Muscle layer of colon (tissue), 2 donors: ENCODE measurements around the gene TFB1M.
"Not testable (repeated sequence)": the region's sequence is repeated elsewhere in the genome, so short reads cannot be mapped to it uniquely, and the experiment has no call there.

ENCODE experiments used
- H3K27ac ChIP-seq: one replicate; pipeline ENCODE4 v1.7.0; 2013; ENCODE audit warnings: low read depth, mild to moderate bottlenecking, low read length, moderate library complexity
- H3K27me3 ChIP-seq, 2 donors: one replicate each; pipeline ENCODE4 v1.7.0; 2013; ENCODE audit warnings: low read length in 2 of 2, mild to moderate bottlenecking in 2 of 2; ENCODE audit not compliant: insufficient read depth in 2 of 2, control insufficient read depth in 1 of 2
- H3K36me3 ChIP-seq: one replicate; pipeline ENCODE4 v1.7.0; 2013; ENCODE audit warnings: mild to moderate bottlenecking, low read length; ENCODE audit not compliant: insufficient read depth
- H3K4me1 ChIP-seq: one replicate; pipeline ENCODE4 v1.7.0; 2013; ENCODE audit warnings: mild to moderate bottlenecking, low read length; ENCODE audit not compliant: insufficient read depth
- H3K4me3 ChIP-seq, 2 donors: one replicate each; pipeline ENCODE4 v1.7.0; 2013; ENCODE audit warnings: low read length in 2 of 2, low read depth in 1 of 2, mild to moderate bottlenecking in 1 of 2, moderate library complexity in 1 of 2
- H3K9ac ChIP-seq: one replicate; pipeline ENCODE4 v1.7.0; 2013; ENCODE audit warnings: low read length
- H3K9me3 ChIP-seq: one replicate; pipeline ENCODE4 v1.7.0; 2013; ENCODE audit warnings: mild to moderate bottlenecking, low read length
- donor health status: abdominal sarcoma.
- donor health status: Adenocarcinoma of cecum.

Gene TFB1M

DNA sequence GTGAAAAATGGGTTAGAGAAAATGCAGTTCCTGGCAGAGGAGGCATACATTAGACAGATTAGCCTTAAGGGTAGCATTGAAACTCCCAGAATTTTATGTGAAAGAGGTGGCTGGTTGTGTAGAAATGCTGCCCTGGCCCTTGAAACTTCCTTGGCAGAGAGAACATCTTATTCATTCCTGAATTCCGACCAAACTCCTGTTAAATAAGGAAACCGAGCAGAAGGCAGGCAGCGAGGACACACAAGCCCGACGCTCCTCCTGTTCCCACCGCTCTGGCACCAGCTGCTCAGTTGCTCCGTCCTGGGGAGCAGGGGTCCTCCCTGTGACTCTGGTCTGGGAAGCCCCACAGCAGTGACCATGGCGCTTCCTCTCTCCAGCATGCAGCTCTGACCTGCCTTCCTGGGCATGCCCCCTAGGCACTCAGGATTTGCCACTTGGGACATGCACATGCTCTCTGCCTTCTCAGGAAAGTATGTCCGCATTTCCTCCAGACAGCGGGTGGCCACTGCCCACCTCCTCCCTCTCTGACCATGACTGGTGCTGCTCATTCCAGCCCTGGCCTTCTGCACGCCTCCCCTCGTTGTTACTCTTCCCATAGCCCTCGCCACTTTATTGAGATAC is 85.6 kb downstream of the TFB1M start:
- Histone ChIP-seq H3K9ac (no peak overlapping the region), H3K4me3 (peak overlapping the region in 1 of 2 donors; percentile 6), H3K27me3 (no peaks in the 10 kb centered on the region), H3K4me1 (peaks cover 31% of the 10 kb centered on the region), H3K36me3 (no peaks in the 10 kb centered on the region), H3K27ac (peak overlapping the region; percentile 57), H3K9me3 (no peaks in the 10 kb centered on the region)

DNA sequence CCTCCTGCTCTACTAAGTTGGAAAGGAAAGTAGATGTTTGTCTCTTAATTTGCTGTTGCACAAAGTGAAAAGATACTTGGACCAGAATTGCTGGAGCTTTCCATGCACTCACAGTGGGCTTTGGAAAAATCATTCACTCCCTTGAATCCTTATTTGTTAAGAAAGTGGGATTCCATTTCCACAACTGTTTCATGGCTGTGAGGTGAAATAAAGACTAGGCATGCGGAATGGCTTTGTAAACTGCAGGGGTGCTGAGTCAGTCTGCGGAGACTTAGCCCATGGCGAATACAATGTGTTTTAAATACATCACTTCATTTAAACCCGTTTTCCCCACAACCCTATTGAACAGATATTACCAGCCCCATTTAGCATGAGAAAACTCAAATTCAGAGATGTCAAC is 87.2 kb downstream of the TFB1M start:
- Histone ChIP-seq H3K27ac (no peak overlapping the region), H3K4me1 (peaks cover 20% of the 10 kb centered on the region), H3K4me3 (no peak overlapping the region), H3K9me3 (no peaks in the 10 kb centered on the region), H3K27me3 (no peaks in the 10 kb centered on the region), H3K9ac (no peak overlapping the region), H3K36me3 (no peaks in the 10 kb centered on the region)

DNA sequence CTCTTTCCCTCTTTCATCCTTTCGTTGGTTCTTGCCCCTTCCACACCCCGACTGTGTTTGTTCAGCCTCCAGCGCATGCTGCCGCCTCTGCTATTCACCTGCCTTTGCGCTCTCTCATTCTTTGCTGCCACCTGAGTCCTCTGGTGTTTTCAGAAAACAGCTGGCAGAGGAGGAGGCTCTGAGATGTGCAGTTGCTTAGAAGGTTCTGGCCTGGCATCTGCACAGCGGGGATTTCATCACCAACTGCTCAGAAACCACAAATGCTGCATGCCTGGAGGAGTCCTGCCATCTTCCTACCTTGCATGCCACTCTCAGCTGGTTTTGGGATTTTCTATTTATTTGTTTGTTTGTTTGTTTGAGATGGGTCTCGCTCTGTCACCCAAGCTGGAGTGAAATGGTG is 89.7 kb downstream of the TFB1M start:
- H3K36me3 ChIP-seq = no peaks in the 10 kb centered on the region
- H3K9ac ChIP-seq = no peak overlapping the region
- no peak overlapping the region for H3K4me3 ChIP-seq
- H3K4me1 ChIP-seq = peaks cover 28% of the 10 kb centered on the region
- no peak overlapping the region for H3K27ac ChIP-seq
- no peaks in the 10 kb centered on the region for H3K9me3 ChIP-seq
- no peaks in the 10 kb centered on the region for H3K27me3 ChIP-seq

DNA sequence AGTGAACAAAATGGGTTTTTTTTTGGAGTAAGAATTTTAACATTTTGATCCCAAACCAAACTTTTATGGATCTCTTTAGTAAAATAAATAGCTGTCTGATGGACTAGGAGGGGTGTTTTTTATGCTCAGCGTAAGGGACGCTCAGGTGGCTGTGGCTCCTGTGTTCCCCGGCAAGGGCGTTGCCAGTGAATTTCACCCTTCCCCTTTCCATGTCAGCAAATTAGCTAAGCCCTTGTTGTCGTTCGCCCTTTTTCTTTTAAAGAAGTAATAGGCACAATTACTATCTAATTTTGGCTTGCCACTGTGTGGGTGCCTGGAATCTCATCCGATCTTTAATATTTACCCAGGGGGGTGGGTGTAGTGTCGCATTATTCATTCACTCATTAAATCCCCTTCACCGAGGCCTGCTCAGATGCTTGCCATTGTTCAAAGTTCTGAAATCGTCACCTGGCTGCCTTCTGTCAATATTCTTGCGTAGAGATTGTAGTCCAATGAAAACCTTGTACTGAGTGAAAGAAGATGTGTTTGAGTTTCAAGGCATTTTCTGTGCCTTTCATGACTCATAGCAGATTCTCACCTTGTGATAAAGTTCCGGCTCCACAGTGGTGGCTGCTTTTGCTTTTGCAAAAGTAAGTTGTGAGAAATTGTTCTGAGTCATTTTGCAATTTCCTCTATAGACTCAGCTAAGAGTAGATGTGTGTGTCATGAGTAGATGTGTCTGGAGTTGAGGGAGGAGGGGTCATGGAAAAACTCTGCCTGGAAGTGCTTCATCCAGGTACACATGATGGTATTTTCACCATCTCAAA is 90.4 kb downstream of the TFB1M start:
- Histone ChIP-seq H3K36me3 (no peaks in the 10 kb centered on the region), H3K9me3 (no peaks in the 10 kb centered on the region), H3K27ac (no peak overlapping the region), H3K27me3 (no peaks in the 10 kb centered on the region), H3K4me3 (no peak overlapping the region), H3K9ac (no peak overlapping the region), H3K4me1 (peaks cover 23% of the 10 kb centered on the region)

DNA sequence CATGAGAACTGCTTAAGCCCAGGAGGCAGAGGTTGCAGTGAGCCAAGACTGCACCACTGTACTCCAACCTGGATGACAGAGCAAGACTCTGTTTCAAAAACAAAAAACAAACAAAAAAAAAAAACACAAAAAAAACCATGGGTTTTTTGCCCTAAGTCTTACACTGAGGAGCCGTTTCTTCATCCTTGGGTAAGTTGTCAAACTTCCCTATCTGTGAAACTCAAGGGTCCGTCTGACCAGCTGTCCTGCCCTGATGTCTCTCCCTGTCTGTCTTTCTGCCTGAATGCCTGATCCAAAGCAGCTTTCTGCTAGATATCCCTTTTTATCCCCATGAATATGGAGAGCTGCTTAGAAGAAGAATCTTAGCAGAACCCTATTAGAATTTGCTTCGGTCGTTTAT is 91.8 kb downstream of the TFB1M start:
- Histone ChIP-seq H3K4me3 (no peak overlapping the region), H3K27ac (no peak overlapping the region), H3K9ac (no peak overlapping the region), H3K36me3 (no peaks in the 10 kb centered on the region), H3K4me1 (peaks cover 11% of the 10 kb centered on the region), H3K27me3 (no peaks in the 10 kb centered on the region), H3K9me3 (no peaks in the 10 kb centered on the region)

DNA sequence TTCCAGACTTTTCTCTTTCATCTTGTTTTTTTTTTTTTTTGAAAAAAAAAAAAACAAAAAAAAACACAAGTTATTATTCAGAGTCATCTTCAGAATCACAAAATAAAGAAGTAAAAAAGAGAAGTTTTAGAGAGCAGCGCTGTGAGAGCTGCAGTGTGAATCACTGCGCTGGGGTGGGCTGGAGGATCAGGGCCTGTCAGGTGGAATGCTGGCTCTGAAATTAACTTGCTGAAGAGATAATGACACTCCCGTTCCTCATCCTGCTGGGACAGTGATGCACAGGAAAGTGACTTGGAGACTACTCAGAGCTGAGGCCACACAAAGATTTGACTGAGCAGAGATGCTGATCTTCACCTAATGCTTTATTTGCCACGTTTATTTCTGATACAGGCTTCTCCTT is 93.2 kb downstream of the TFB1M start:
- Histone ChIP-seq H3K27ac (no peak overlapping the region), H3K9me3 (no peaks in the 10 kb centered on the region), H3K36me3 (no peaks in the 10 kb centered on the region), H3K4me3 (no peak overlapping the region), H3K9ac (no peak overlapping the region), H3K27me3 (no peaks in the 10 kb centered on the region), H3K4me1 (peaks cover 11% of the 10 kb centered on the region)

DNA sequence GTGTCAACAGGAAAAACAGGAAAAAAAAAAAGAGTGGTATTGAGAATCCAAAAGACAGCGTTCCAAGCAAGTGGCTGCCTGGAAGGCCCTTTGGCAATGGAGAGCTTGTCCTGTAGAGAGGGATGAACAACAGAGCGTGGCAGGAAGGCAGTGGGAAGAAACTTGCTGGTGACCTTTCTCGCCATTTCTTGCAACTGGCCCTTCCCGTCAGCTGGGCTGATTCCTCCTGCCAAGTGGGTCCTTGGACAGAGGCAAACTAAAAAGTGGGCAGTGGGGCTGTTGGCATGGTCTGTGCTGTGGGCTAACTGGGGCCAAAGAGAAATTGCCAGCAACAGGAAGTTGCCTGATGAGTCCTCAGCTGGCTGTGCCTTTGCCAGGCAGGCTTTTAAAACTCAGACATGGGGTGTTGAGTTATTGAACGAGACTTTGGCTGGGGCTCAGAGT is 94.4 kb downstream of the TFB1M start:
- no peaks in the 10 kb centered on the region for H3K27me3 ChIP-seq
- H3K36me3 ChIP-seq = no peaks in the 10 kb centered on the region
- H3K4me1 ChIP-seq = peaks cover 11% of the 10 kb centered on the region
- H3K4me3 ChIP-seq = no peak overlapping the region
- peak overlapping the region; percentile 30 for H3K27ac ChIP-seq
- no peak overlapping the region for H3K9ac ChIP-seq
- H3K9me3 ChIP-seq = no peaks in the 10 kb centered on the region

DNA sequence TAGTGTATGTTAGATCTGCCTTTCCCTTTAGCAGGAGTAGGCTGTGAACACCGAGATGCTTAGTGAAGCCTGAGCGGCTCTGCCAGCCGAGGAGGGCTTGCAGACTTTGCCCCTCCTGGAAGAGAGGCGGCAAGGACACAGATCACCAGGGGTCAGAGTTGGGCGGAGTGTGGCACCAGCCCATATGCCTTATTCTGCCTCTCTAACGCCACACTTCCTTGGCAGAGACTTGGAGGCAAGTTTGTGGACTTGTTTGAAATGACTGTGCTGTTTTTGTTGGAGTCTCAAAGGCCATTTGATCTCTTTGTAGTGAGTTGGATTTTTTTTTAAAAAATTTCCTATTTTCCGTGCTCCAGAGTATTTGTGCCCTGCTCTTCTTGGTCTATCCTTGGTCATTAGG is 95.0 kb downstream of the TFB1M start:
- Histone ChIP-seq H3K27ac (no peak overlapping the region), H3K4me1 (peaks cover 11% of the 10 kb centered on the region), H3K9me3 (no peaks in the 10 kb centered on the region), H3K9ac (no peak overlapping the region), H3K27me3 (no peaks in the 10 kb centered on the region), H3K36me3 (no peaks in the 10 kb centered on the region), H3K4me3 (no peak overlapping the region)

DNA sequence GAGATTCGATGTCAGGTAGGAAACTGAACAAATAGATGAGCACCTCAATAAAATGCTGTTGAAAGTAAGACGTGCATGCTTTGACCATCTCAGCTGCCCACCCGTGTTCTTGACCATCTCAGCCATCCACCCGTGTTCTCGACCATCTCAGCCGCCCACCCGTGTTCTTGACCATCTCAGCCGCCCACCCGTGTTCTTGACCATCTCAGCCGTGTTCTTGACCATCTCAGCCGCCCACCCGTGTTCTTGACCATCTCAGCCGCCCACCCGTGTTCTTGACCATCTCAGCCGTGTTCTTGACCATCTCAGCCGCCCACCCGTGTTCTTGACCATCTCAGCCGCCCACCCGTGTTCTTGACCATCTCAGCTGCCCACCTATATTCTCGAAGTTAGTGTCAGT is 95.6 kb downstream of the TFB1M start:
- H3K27ac ChIP-seq, H3K27me3 ChIP-seq, H3K36me3 ChIP-seq, H3K9me3 ChIP-seq, H3K4me3 ChIP-seq, H3K9ac ChIP-seq: not testable (repeated sequence)
- H3K4me1 ChIP-seq = peaks cover 11% of the 10 kb centered on the region

DNA sequence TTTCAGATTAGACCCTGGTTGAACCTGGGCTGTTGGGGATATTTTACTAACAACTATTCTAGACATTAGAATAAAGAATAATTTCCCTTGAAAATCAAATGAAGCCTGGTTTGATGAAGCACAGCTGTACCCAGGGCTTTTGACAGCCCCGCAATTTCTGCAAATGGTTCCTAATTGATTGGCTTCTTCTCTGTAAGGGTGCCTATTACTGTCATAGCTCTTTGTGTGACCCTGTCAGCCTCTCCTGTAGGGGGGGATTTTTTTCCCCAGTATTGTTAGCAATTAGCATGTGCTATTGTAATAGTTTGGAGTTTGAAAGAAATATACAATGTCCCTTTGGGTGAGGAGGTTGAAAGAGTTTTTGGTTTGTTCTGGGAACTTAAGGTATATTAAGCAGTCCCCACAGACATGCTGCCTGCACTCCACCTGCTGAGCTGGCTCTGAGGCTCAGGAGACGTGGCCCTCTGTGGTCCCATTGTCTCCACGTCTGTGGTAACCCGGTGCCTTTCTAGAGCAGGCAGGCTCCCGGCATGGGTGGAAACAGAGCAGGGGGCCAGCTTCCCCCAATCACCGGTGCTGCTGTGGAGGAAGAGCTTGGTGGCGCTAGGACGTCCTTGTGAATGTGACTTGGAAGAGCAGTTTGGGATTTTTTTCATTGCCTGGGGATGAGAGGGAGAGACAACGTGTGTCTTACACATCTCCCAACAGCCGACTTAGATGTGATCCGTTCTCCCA is 97.8 kb downstream of the TFB1M start:
- Histone ChIP-seq H3K27me3 (no peaks in the 10 kb centered on the region), H3K4me1 (peaks cover 11% of the 10 kb centered on the region), H3K4me3 (no peak overlapping the region), H3K9ac (no peak overlapping the region), H3K27ac (no peak overlapping the region), H3K36me3 (no peaks in the 10 kb centered on the region), H3K9me3 (no peaks in the 10 kb centered on the region)

DNA sequence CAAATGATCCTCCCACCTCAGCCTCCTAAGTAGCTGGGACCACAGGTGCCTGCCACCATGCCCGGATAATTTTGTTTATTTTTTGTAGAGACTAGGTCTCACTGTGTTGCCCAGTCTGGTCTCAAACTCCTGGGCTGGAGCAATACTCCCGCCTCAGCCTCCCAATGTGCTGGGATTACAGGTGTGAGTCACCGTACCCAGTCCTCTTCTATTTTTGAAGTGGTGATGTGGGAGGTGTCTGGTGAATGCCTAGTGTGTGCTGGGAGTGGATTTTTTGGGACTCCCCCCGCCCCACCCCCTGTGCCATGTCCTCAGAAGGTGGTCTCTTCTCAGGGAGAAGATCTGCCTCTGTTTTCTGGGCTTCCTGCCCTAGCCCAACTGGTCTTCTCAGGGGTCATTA is 98.4 kb downstream of the TFB1M start:
- no peak overlapping the region for H3K9ac ChIP-seq
- no peaks in the 10 kb centered on the region for H3K36me3 ChIP-seq
- H3K27ac ChIP-seq = no peak overlapping the region
- peaks cover 11% of the 10 kb centered on the region for H3K4me1 ChIP-seq
- no peak overlapping the region for H3K4me3 ChIP-seq
- no peaks in the 10 kb centered on the region for H3K27me3 ChIP-seq
- H3K9me3 ChIP-seq = no peaks in the 10 kb centered on the region
